Measurements from ENCODE around the gene DEPDC5. TPM values are rescaled to one million over a fixed set of nuclear protein-coding genes. Genes with fewer than 3 reads are reported as not detected.

Gene DEPDC5
- total and polyA plus RNA-seq, 9 of the 15 experiments (the other 6 are each of a cell fraction or from before 2014, with no cell fraction given) = 2.3 to 12.3 (median 10.7) TPM

- TF ChIP-seq THAP12 (CRISPR knock-in tag; IDR thresholded peaks at IDR 0.05) (peak; percentile 80), CEBPZ (IDR thresholded peaks at IDR 0.05; ENCODE audit: borderline replicate concordance, low read depth, low read length) (no peak), ZNF133 (CRISPR knock-in tag; IDR thresholded peaks at IDR 0.05) (no peak), E2F1 (CRISPR knock-in tag; IDR thresholded peaks at IDR 0.05) (no peak), ILF3 (IDR thresholded peaks at IDR 0.05; ENCODE audit: borderline replicate concordance) (no peak), TCF3 (CRISPR knock-in tag; IDR thresholded peaks at IDR 0.05) (no peak; the same call in 1 of the 2 replicates), PTBP1 (IDR thresholded peaks at IDR 0.05; ENCODE audit: low read depth, low read length) (peak; percentile 92; the same call in 1 of the 2 replicates), ATF6 (CRISPR knock-in tag; IDR thresholded peaks at IDR 0.05) (no peak), NFE2 (IDR thresholded peaks at IDR 0.05; ENCODE audit: low read depth) (no peak), ARID1B (IDR thresholded peaks at IDR 0.05) (peak; percentile 10; the same call in 1 of the 2 replicates), BACH1 (tag; IDR thresholded peaks at IDR 0.05) (no peak), CTCF (IDR thresholded peaks at IDR 0.05 in 2 of 3, conservative IDR thresholded peaks at IDR 0.05 in 1 of 3; ENCODE audit: insufficient read depth in 2 of 3, low read depth in 1 of 3, low read length in 3 of 3) (no peak), SIN3A (IDR thresholded peaks at IDR 0.05; ENCODE audit: borderline replicate concordance in 2 of 2, control insufficient read depth in 1 of 2, low read depth in 2 of 2, low read length in 2 of 2) (peak in 1 of 2 experiments; percentile 49; a peak in 1 of 4 replicates), ADNP (tag; IDR thresholded peaks at IDR 0.05) (peak; percentile 82)
Measured at GRCh38 chr22:31753634-31754501, at the start of gene DEPDC5 (continued).

All from K562 (cell line).